GM19372 (cell line): ENCODE measurements around the gene PSMF1.
"Not testable (repeated sequence)": the region's sequence is repeated elsewhere in the genome, so short reads cannot be mapped to it uniquely, and the experiment has no call there.

Source experiments
- ATAC-seq: cut with Tn5 transposase; IDR thresholded peaks from one replicate; pipeline ENCODE4 v1.9.1; 2021; ENCODE audit warnings: mild to moderate bottlenecking, low read depth, moderate library complexity; ENCODE audit not compliant: unreplicated experiment

The PSMF1 gene

DNA sequence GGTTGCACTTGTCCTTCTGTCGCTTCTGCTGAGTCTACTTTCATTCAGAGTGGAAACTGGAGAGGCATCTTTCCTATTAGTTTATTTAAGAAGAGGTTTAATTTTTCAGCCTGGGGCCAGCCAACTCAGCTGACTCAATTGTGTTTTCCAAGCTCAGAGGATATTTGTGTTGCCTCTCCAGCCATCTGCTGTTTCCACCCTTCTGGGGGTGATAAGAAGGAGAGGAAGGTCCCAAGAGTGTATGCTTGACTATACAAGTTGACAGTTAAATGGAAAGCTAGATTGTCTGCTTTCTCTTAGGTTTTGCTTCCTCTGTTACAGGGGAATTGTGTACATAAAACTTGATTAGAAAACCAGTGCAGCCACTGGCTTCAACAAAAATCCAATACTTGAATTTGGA is 3.0 kb downstream of the PSMF1 start:
- no peak for ATAC-seq

DNA sequence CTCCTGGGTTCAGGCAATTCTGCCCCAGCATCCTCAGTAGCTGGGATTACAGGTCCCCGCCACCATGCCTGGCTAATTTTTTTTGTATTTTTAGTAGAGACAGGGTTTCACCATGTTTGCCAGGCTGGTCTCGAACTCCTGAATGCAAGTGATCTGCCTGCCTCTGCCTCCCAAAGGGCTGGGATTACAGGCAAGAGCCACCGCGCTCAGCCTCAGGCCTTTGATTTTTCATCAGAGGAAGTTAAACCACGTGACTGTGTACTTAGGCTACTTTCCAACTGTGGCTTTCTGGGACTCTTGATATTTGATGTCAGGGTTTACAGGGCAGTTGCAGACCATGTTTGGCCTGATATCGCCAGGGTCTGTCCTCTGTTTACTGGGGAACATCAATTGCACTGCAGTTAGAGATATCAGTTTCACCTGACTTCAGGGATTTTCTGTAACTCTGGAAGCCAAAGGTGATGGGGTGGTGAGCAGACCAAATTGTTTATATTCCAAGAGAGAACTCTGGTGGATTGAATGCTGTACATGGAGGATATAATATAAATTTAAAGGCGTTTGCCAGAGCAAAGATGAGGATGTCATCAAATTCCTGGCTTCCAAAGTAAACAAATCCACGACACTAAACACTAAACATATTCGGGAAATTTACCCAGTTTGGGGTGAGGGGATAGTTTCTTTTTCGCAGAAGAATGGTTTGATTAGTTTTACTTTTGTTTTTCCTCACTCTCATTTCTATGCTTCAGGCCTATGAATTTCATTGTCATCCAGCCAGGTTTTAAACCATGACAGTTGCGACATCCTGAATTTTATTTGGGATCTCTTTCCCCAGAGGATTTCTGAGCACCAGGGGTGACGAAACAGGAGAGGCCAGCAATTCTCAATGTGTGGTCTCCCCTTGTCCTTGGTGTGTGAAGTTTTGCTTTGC is 4.2 kb downstream of the PSMF1 start:
- ATAC-seq, result no peak

DNA sequence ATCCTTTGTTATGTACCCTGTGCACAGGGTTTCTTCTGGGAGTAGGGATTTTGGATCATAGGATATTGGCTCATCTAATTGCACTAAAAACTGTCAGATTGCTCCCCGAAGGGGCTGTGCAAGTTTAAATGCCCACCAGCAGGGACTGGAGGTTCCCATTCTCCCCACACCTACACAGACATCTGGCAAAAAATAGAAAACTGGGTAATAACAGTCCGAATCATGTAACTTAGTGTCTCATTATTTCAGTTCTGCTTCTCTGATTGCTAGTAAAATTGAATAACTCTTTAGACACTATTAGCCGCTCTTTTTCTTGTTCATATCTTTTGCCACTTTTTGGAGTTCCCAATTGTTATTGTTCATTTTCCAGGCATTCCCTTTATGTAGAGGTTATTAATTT is 5.3 kb downstream of the PSMF1 start:
- no peak for ATAC-seq

DNA sequence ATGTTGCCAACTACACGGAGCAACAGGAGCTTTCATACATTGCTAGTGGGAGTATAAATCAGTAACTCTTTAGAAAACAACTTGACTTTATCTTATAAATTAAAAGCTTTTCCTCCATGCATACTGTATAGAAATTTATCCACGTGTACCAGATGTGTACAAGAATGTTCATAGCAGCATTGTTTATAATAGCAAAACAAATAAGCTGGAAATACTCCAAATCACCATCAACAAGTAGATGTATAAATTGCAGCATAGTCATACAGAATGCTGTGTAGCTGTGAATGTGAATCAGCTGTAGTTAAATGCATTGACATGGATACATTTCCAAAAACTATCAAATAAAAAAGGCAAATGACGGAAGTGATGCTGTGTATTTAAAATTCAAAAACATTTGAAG is 6.0 kb downstream of the PSMF1 start:
- no peak for ATAC-seq

DNA sequence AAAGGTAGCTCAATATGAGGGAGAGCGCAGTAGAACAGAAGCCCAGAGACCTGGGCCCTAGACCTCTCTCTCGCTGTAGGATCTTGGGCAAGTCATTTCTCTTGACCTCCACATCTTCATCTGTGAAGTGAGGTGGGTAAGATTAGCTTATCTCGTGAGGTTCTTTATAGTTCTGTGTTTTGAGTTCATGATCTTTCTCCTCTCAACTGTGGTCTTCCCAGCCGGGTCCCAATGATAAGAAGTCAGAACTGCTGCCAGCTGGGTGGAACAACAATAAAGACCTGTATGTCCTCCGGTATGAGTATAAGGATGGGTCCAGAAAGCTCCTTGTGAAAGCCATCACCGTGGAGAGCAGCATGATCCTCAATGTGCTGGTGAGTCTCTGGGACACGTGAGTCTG is 6.9 kb downstream of the PSMF1 start:
- no peak for ATAC-seq

DNA sequence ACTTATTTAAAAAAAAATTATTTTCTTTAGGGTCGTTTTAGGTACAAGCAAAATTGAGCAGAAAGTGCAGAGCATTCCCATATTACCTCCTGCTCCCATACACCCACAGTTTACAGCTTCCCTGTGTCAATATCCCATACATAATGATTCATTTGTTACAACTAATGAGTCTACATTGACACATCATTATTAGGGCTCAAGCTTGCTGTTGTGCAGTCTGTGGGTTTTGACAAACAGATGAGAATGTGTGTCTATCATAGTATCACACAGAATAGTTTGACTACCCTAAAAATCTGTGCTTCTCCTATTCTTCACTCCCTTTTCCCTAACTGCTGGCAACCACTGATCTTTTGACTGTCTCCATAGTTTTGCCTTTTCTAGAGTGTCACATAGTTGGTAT is 9.4 kb downstream of the PSMF1 start:
- no peak for ATAC-seq

DNA sequence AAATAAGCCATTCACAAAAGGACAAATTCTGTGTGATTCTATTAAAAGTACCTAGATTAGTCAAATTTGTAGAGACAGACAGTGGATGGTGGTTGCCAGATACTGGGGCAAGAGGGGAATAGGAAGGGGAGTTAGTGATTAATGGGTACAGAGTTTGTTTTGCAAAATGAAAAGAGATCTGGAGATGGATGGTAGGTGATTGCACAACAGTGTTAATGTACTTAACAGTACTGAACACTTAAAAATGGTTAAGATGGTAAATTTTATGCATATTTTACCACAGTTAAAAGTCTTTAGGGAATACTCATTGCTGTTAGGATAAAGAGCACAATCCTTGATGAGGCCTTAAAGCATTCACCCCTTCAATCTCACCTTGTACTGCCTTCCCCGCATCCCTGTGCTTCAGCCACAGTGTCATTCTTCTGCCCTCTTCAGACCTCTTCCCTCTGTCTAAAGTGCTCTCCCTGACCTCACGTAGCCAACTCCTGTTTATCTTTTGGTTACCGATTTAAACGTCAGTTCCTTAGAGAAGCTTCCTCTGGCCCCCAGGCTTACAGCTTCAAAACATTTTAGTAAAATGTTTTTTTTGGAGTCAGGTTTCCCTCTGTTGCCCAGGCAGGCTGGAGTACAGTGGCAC is 11.8 kb downstream of the PSMF1 start:
- ATAC-seq, result no peak

DNA sequence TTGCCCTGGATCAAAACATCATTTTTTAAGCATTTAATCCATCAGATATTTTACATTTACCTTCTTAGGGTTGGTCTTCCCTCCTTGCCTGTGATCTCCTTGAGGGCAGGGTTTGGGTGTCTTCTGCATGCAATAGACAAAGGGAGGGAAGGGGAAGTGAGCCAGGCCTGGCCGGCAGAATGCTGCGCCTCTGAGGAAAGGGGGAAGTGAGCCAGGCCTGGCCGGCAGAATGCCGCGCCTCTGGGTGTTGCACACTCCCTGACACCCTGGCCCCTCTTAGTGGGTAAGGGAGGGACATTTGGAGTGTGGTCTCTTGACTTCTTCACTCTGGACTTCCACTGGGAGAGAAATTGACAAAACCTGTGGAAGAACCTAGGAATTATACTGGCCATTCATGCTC is 12.4 kb downstream of the PSMF1 start:
- ATAC-seq, result no peak

DNA sequence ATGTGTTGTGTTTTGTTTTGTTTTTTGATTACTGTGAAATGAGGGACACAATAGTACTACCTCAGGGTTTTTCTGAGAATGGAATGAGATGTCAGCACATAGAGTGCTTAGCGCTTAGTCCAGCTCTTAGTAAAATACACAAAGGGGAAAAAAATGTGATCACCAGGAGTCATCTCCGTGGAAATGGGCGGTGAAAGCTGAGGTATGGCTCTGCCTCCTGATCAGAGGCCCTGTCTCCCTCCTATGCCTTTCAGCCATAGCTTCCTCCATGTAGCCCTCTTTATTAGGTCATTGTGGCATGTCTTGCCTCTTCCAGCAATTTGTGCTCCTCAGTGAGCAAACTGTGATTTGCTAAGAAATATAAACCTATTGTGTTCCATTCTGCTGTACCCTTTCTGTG is 13.0 kb downstream of the PSMF1 start:
- ATAC-seq, result no peak

DNA sequence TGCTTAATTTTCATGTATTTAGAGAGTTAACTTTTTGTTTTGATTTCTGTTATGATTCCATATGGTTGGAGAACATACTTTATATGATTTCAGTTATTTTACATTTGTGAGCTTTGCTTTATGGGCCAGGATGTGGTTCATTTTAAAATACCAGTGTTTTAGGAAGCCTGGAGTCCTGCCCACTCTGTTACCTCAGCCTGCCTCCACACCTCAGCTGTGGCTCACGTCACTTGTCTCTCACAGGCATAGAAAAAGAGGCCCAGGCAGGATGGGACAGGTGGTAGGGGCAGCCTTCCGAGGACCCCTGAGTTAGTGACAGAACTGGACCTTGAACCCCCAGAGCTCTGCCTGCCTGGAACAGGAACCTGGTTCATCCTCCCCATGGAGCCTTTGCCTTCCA is 16.0 kb downstream of the PSMF1 start:
- ATAC-seq, result no peak

DNA sequence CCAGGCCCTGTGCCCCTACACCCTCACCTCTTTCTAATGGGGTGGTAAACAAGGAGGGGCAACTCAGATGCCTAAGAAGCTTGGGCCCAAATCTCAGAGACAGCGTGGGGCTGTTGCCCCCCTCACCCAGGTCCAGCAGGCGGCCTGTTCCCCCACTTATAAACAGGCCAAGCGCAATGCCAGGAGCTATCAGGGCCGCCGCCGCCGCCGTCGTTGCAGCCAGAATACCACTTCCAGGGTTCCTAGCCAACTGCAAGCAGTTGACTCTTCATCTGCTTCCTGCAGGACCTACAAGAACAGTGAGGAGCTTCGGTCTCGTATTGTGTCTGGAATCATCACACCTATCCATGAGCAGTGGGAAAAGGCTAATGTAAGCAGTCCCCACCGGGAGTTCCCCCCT is 16.4 kb downstream of the PSMF1 start:
- ATAC-seq, result no peak

DNA sequence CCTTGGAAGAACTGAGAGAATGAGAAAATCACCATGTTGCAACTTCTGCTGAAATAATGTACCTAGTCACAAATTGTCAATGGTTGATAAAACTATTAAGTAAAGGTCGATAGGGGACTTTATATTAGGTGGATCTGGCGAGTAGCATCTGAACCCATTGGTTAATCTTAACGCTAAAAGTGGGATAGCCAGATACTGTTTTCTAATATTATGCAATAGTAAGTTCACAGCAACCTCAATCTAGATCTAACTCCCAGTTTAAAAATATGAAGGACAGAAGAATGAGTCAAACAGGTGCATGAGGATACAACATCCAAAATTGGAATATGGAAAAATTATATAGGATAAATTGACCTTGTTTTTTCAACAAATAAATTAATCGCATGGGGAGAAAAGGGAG is 18.8 kb downstream of the PSMF1 start:
- no peak for ATAC-seq

DNA sequence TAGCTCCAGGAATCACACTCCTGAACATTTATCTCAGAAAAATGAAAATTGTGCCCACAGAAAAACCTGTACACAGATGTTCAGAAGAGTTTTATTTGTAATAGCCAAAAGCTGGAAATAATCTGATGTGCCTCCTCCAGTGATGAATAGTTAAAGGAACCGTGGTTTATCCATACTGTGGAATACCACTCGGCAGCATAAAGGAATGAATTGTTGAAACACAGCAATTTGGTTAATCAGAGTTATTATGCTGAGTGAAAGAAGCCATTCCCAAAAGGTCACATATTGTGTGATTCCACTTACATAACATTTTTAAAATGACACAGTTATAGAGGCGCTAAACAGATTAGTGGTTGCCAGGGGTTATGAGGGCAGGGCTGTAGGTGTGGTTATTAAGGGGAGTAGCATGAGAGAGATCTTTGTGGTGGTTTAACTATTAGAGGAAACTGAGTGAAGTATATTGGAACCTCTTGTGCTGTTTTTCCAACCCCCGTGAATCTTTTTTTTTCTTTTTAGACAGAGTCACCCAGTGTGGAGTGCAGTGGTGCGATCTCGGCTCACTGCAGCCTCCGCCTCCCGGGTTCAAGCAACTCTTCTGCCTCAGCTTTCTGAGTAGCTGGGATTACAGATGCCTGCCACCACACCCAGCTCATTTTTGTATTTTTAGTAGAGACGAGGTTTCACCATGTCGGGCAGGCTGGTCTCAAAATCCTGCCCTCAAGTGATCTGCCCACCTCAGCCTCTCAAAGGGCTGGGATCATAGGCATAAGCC is 26.2 kb downstream of the PSMF1 start:
- no peak for ATAC-seq

DNA sequence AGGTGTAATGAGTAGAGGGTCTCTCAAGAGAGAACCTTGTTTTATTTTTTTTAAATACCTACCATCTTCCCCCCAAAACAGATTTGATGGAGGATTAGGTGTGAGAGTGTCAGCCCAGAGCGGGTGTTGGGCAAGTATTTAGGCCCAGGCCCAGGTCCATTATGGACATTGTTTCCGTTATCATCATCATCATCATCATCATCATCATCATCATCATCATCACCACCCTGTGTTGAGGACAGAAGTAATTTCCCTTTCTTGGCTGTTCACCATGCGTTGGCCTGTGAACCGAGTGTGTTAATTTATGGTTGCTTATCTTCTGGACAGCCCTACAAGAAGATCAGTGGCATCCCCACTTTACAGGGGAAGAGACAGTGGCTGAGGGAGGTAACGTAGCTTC is 28.6 kb downstream of the PSMF1 start:
- no peak for ATAC-seq

DNA sequence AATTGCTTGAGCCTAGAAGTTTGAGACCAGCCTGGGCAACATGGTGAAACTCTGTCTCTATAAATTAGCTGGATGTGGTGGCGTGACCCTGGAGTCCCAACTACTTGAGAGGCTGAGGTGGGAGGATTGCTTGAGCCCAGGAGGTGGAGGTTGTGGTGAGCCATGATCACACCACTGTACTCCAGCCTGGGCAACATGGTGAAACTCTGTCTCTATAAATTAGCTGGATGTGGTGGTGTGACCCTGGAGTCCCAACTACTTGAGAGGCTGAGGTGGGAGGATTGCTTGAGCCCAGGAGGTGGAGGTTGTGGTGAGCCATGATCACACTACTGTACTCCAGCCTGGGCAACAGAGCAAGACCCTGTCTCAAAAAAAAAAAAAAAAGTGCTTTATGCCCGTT is 31.4 kb downstream of the PSMF1 start:
- not testable (repeated sequence) for ATAC-seq

DNA sequence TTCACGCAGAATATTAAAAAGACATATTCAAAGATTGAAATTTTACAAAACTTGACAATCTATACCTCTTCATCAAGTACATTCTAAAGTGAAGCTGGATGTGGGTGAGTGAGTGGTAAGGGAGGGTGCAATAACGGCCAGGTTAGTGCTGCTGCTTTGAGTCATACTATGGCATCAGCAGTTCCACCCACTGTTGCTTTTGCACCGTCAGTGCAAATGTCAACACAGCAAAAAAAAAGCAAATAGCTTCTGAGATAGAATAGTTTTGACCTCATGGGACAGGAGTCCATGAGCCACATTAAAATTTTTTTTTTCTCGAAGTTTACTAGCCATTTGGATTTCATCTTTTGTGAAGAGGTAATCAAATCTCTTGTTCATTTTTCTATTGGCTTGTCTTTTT is 31.8 kb downstream of the PSMF1 start:
- ATAC-seq, result no peak

DNA sequence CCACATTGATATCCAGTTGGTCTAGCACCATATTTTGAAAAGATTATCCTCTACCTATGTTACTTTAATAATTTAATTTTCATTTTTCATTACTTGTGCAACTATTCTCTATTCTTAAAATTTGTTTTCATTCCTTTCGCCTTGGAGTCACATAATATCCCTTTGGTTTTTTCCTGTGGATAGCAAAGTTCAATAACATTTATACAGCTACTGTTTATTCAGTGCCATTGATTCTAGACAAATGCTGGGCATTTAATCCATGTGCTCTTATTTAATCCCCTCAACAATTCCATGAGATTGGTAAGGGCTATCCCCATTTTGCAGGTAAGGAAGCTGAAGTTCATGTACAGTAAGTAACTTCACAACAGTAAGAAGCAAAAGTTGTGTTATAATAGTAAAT is 32.6 kb downstream of the PSMF1 start:
- ATAC-seq, result no peak

DNA sequence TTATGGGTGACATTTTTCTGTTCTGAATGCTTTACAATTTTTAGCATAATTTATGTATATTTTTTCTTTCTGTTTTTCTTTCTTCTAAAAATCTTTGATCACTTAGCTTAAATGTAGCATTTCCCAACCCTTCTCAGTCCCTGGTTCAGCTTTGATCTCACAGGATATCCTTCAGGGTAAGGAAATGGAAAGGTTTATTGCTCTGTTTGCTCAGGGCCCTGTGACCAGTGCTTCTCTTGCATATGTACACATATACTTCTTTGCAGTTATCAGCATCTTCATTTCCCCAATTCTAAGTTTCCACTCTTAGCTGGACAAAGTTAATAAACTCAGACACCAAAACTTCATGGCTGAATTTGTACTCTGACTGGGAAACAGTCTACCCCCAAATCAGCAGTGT is 35.8 kb downstream of the PSMF1 start:
- no peak for ATAC-seq

DNA sequence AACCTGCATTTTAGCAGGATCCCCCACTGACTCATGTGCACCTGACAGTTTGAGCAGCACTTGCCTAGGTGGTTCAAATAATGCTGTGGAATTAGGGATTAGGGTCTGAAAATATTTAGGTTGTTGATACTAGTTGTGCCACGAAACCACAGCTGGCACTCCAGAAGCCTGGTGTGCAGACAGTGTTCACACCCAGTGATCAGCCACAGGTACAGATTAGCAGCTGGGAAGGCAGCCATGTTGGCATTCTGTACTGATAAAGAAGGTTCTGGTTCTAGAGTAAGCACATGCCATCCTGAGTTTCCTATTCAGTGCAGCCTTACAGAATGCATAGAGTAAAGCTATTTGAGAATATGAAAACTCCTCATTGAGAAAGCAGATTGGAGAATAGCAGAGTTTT is 36.3 kb downstream of the PSMF1 start:
- ATAC-seq, result no peak

DNA sequence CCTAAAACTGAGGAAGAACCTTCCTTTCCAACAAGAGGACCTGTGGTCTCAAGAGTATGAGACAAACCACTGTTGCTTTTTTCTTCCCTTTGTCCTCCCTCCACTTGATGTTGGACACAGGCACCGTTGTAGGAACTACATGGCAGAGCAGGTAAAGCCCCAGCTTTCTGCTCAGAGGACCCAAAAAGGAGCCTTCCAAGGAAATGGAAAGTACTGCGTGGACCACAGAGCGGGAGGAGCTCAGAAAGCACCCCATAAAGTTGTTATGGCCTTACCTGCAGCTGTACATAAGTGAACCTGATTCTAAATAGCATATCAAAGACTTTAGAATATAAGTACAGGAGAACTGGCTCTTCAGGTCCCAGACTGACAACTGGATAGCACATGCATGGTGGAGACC is 36.9 kb downstream of the PSMF1 start:
- no peak for ATAC-seq

DNA sequence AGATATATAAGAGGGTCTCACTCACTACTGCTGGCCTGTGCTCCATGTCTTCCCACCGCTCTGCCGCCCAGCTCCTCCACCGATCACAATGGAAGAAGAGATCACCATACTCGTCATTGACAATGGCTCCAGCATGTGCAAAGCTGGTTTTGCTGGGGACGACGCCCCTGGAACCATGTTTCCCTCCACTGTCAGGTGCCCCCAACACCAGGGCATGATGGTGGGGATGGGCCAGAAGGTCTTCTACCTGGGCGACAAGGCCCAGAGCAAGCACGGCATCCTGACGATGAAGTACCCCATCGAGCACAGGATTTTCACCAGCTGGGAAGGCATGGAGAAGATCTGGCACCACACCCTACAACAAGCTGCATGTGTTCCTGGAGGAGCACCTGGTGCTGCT is 42.1 kb downstream of the PSMF1 start:
- ATAC-seq, result no peak
